Measurements from ENCODE around the gene AGFG2. TPM values are rescaled to one million over a fixed set of nuclear protein-coding genes. Genes with fewer than 3 reads are reported as not detected.

The AGFG2 gene
- total and polyA plus RNA-seq, 2 of the 4 experiments (the other 2 are of a cell fraction) = 3.0 to 10.0 TPM

DNA sequence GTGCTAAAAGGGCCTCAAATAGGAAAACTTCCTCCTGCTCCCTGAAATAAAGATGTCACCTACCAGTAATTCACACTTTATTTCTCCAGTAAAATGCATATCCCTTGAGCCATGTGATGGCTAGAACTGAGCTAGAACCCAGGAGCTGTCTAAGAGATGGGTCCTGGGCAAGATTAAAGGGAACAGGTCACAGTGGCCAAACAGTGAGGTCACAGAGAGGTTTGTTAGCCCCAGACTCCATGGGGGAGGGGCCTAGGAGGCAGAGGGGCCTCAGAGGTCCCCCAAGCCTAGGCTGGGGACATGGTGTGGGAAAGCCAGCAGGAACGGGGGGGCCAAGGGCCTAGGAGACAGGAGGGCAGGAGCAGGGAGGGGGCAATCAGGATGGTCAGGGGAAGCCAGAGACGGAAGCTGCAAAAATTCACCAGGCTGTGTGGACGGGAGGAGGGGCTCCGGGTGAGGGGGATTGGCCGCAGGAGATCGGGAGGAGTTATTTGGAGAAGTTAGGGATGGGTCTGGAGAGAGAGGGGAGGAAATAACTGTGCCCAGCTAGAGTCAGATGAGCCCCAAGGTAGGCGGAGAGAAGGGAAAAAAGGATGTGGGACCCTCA is 50.4 kb downstream of the AGFG2 start:
- no peak overlapping the region for H4K8ac ChIP-seq (ENCODE audit: low read depth in 2 of 2, low read length in 2 of 2)
- peaks cover 5% of the 10 kb centered on the region; the same call in 1 of the 2 replicates for H3K4me1 ChIP-seq (ENCODE audit: control insufficient read depth, insufficient read depth, low read length)
- H3K36me3 ChIP-seq (ENCODE audit: control insufficient read depth, insufficient read depth, low read length) = no peaks in the 10 kb centered on the region
- BruUV-seq (replicated peaks) = no TSS peak
- H3K4me3 ChIP-seq (ENCODE audit: insufficient read depth, low read depth, low read length) = no peak overlapping the region
- no peak overlapping the region for H3K4ac ChIP-seq (ENCODE audit: low read depth, low read length)
- H2BK20ac ChIP-seq (ENCODE audit: low read depth, low read length) = no peak overlapping the region
- no peaks in the 10 kb centered on the region for H3K27me3 ChIP-seq (ENCODE audit: control insufficient read depth, insufficient read depth, low read length)
- in situ Hi-C loops (cut with MboI; ENCODE audit: low sequenced_read_pairs) (loop anchor here (25.0 kb wide), 1 partner anchor 273 kb away; the partner anchor contains the start of genes SLC12A9 and TRIP6), dilution Hi-C loops (cut with HindIII; ENCODE audit: low sequenced_read_pairs, unreplicated experiment) (no loop called here), intact Hi-C loops (cut with micrococcal nuclease) (loop anchor here (10.0 kb wide), 1 partner anchor 245 kb away; no protein-coding TSS in a partner anchor)
- CTCF ChIA-PET = interaction anchor here (0.9 kb wide), 1 partner anchor 13 kb away, joined by 4 read pairs; the partner anchor contains the start of gene PCOLCE
- TF ChIP-seq MAZ (IDR thresholded peaks at IDR 0.05; ENCODE audit: borderline replicate concordance, low read depth, low read length) = no peak
- no peak for TF ChIP-seq MXI1 (IDR thresholded peaks at IDR 0.05; ENCODE audit: borderline replicate concordance, low read depth, low read length)
- no peak for TF ChIP-seq USF2 (IDR thresholded peaks at IDR 0.05; ENCODE audit: low read depth, low read length)
- TF ChIP-seq NFE2L2 (IDR thresholded peaks at IDR 0.05; ENCODE audit: low read depth, low read length) = no peak
- H4K20me1 ChIP-seq (ENCODE audit: insufficient read depth, low read length) = peaks cover 14% of the 10 kb centered on the region
- H3K79me1 ChIP-seq (ENCODE audit: low read depth in 1 of 2, low read length in 2 of 2) = peaks cover 6 to 16% of the 10 kb centered on the region in 2 experiments; a peak in 2 of 4 replicates
- H2AK9ac ChIP-seq (replicated peaks; ENCODE audit: low read depth, low read length, poor library complexity) = no peak overlapping the region
- no peak overlapping the region for H2BK120ac ChIP-seq (ENCODE audit: low read depth, low read length)
- no peak overlapping the region for H3K14ac ChIP-seq (replicated peaks; ENCODE audit: low read depth, low read length)
- WGBS, 2 experiments (ENCODE audit: extremely low coverage in 2 of 2, insufficient read length in 1 of 2) = 36% methylated on average over 2 of the region's 7 CpGs; no CpG with 5 or more reads in 1 of the 2 experiments
- ATAC-seq (ENCODE audit: low read depth) (no peak), DNase-seq (no peak)
- H3K9ac ChIP-seq (ENCODE audit: low read depth, low read length) = no peak overlapping the region
- POLR2A ChIA-PET (ENCODE audit: unreplicated experiment) = no interaction called here
- no peaks in the 10 kb centered on the region for H3K9me3 ChIP-seq (ENCODE audit: control insufficient read depth, insufficient read depth, low read length)
- H3K27ac ChIP-seq (ENCODE audit: insufficient read depth, low read length) = no peak overlapping the region
- H2BK15ac ChIP-seq (ENCODE audit: low read depth, low read length) = no peak overlapping the region
- H2AK5ac ChIP-seq (ENCODE audit: low read depth, low read length) = no peak overlapping the region
- no peak overlapping the region for H3K18ac ChIP-seq (ENCODE audit: low read depth, low read length)
- no peak overlapping the region for H2AFZ ChIP-seq (replicated peaks; ENCODE audit: low read length, poor library complexity)
- no peak overlapping the region for H3K56ac ChIP-seq (ENCODE audit: extremely low read depth, insufficient read depth, low read length)
- no peak overlapping the region for H3K4me2 ChIP-seq (ENCODE audit: low read depth, low read length)
- H3K9me1 ChIP-seq (ENCODE audit: insufficient read depth, low read length) = 0 out of 2 replicates have a peak, but pooled peaks cover 5% of the 10 kb centered on the region
- no peak overlapping the region for H4K5ac ChIP-seq (ENCODE audit: low read depth, low read length)
- H4K91ac ChIP-seq (ENCODE audit: insufficient read depth, low read depth, low read length) = no peak overlapping the region
- no peak overlapping the region for H2BK5ac ChIP-seq (ENCODE audit: low read depth, low read length, poor library complexity, severe bottlenecking)
- no peak overlapping the region for H3K23ac ChIP-seq (ENCODE audit: low read depth, low read length)
